Stimulated activated CD8-positive, alpha-beta memory T cell treated with anti-CD3 and anti-CD28 coated beads, Interleukin-4, amount 100 ng/mL, for 4 hours (primary cell): ENCODE results near the gene MTUS2.

Experiments
- DNase-seq, 2 donors: peaks; one replicate each; pipeline ENCODE4 v3.0.0-alpha.2; 2020; ENCODE audit warnings: low read depth in 2 of 2, low spot score in 1 of 2

The MTUS2 gene

GRCh38 chr13:28856287-28856686 is 36.1 kb downstream of the MTUS2 start:
- DNase-seq = no peak

- no peak for DNase-seq
These were observed 38.9 kb downstream of the MTUS2 start for GRCh38 chr13:28859069-28859468.

GRCh38 chr13:28859717-28860116 is 39.6 kb downstream of the MTUS2 start:
- no peak for DNase-seq

- no peak for DNase-seq
These were observed 44.4 kb downstream of the MTUS2 start for GRCh38 chr13:28864544-28864943.

- no peak for DNase-seq
These were observed 45.1 kb downstream of the MTUS2 start for GRCh38 chr13:28865149-28865744.

GRCh38 chr13:28865951-28866350 is 45.8 kb downstream of the MTUS2 start:
- DNase-seq = no peak

GRCh38 chr13:28866932-28867331 is 46.8 kb downstream of the MTUS2 start:
- no peak for DNase-seq

- no peak for DNase-seq
These were observed 47.4 kb downstream of the MTUS2 start for GRCh38 chr13:28867564-28867963.

- no peak for DNase-seq
These were observed 52.5 kb downstream of the MTUS2 start for GRCh38 chr13:28872427-28873176.

GRCh38 chr13:28875846-28876615 is 55.9 kb downstream of the MTUS2 start:
- DNase-seq = no peak

GRCh38 chr13:28877408-28877807 is 57.3 kb downstream of the MTUS2 start:
- no peak for DNase-seq

GRCh38 chr13:28885181-28885580 is 65.0 kb downstream of the MTUS2 start:
- no peak for DNase-seq

- no peak for DNase-seq
These were observed 69.1 kb downstream of the MTUS2 start for GRCh38 chr13:28889086-28889732.

GRCh38 chr13:28890712-28891111 is 70.6 kb downstream of the MTUS2 start:
- DNase-seq = no peak

GRCh38 chr13:28918030-28918429 is 97.9 kb downstream of the MTUS2 start:
- no peak for DNase-seq

- DNase-seq = no peak
These were observed 102.2 kb downstream of the MTUS2 start for GRCh38 chr13:28922341-28922740.

- DNase-seq = no peak
These were observed 115.0 kb downstream of the MTUS2 start for GRCh38 chr13:28935104-28935503.

- no peak for DNase-seq
These were observed 122.8 kb downstream of the MTUS2 start for GRCh38 chr13:28942906-28943305.

GRCh38 chr13:28953714-28954418 is 133.7 kb downstream of the MTUS2 start:
- no peak for DNase-seq

- DNase-seq = no peak
These were observed 134.2 kb downstream of the MTUS2 start for GRCh38 chr13:28954419-28954725.

- no peak for DNase-seq
These were observed 134.7 kb downstream of the MTUS2 start for GRCh38 chr13:28954810-28955209.
